Esophagus squamous epithelium (tissue), 5 donors: ENCODE measurements around the gene THAP2. TPM values are rescaled to one million over a fixed set of nuclear protein-coding genes. Genes with fewer than 3 reads are reported as not detected.

Experiments
- DNase-seq: peaks from one replicate; lab custom pipeline; 2025; lab: John Stamatoyannopoulos, UW
- H3K27ac ChIP-seq, 4 donors: fragments of 200-600 bp; sonication (generic); one replicate each; pipeline ENCODE4 v1.5.1; 2016 to 2019; ENCODE audit warnings: mild to moderate bottlenecking in 1 of 4
- H3K27me3 ChIP-seq, 4 donors: fragments of 200-600 bp; sonication (generic); 1 replicate in 3 of 4; 2 replicates in 1 of 4; pipeline versions ENCODE4 v1.5.1 to v1.6.0; 2017 to 2021; ENCODE audit warnings: antibody characterized with exemption in 1 of 4
- H3K36me3 ChIP-seq, 3 donors: fragments of 200-600 bp; sonication (generic); one replicate each; pipeline ENCODE4 v1.5.1; 2016 to 2019
- H3K4me1 ChIP-seq, 3 donors: fragments of 200-600 bp; sonication (generic); one replicate each; pipeline ENCODE4 v1.5.1; 2017 to 2019
- H3K4me3 ChIP-seq, 4 donors: fragments of 200-600 bp; sonication (generic); 1 replicate in 3 of 4; 2 replicates in 1 of 4; pipeline ENCODE4 v1.5.1; 2016 to 2019; ENCODE audit warnings: mild to moderate bottlenecking in 2 of 4, moderate library complexity in 1 of 4
- H3K9me3 ChIP-seq, 3 donors: fragments of 200-600 bp; sonication (generic); one replicate each; pipeline ENCODE4 v1.5.1; 2016 to 2019
- POLR2A ChIP-seq, 4 donors: fragments of 450-650 bp; IDR thresholded peaks; one replicate each; pipeline ENCODE4 v1.6.1; 2017; ENCODE audit warnings: antibody characterized with exemption in 4 of 4, mild to moderate bottlenecking in 4 of 4, moderate library complexity in 3 of 4
- WGBS, 2 donors: methylation state at CpG; one replicate each; pipeline ENCODE4 v1.1.5; 2018; 5-methylcytosine and 5-hydroxymethylcytosine counted together
- intact Hi-C: fragments of 100-400 bp; cut with DNase I; formaldehyde crosslinking; loops from one replicate; pipeline ENCODE4 v1.15.0; 2022
- total RNA-seq, 4 donors: library from RNA; depleted of rRNA; stranded (reverse); fragments of >200 nt; gene quantifications; one replicate each; pipeline ENCODE4 v1.1.0, GENCODE V29; 2016
- TF ChIP-seq, protein P1 (sequence below), 6 experiments: fragments of 450-650 bp in 4 of 6; fragments of 200-600 bp in 2 of 6; sonication (generic) in 2 of 6; IDR thresholded peaks; one replicate each; pipeline ENCODE4 v1.5.1; 2016 to 2019; ENCODE audit warnings: antibody characterized with exemption in 6 of 6, mild to moderate bottlenecking in 4 of 6, moderate library complexity in 4 of 6
- donor health status: DM: yes; HTN: yes; CAD: no.

THAP2 gene
- 10 to 100 TPM in 1 of 4 donors, 1 to 10 TPM in 3; 4.8 to 11.3 (median 6.0) TPM for total RNA-seq

DNA sequence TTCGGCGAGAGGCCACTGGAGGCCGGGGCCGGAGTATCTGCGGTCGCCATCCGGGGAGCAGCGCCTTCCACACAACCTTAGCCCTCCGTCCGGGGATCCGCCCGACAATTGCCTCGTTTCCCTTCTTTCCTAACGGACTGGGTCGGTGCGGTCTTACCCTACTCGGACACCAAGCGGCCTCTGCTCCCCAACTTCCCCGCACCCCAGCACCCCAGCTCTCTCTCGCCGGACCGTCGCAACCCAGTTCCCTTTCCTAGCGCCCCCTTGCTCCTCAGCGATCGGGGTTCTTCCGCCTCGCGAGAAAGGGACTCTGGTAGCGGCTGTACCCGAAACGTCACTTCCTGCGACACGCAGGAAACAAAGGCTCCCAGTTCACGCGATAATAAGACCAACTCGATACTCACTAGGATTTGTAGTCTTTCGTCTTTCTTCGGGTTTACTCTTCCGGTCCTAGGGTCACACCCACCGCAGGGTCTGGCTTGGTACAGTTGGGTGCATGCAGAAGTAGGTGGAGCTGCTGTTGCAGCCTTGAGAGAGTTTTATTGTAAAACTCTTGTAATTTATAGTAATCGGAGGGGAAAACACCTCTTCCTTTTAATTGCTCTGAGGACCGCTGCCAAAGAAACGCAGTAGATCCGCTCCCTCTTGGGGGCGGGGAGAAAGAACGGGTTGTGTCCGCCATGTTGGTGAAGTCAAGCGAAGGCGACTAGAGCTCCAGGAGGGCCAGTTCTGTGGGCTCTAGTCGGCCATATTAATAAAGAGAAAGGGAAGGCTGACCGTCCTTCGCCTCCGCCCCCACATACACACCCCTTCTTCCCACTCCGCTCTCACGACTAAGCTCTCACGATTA, at the start of gene THAP2, which contains the start of gene ZFC3H1:
TSS of gene THAP2 (plus strand) at position 741 of the 850 bp plus-strand sequence. CDS start 209 bp downstream, outside the sequence.
TSS of gene ZFC3H1 (minus strand) at position 288 of the 850 bp plus-strand sequence. CDS start at position 50, 238 bp downstream.
- no peaks in the 10 kb centered on the region for H3K9me3 ChIP-seq
- peak within 1 kb of the TSS; percentile 68 to 94 (median 82) for H3K4me3 ChIP-seq
- peak within 1 kb of the TSS; percentile 94 to 98 (median 97) for H3K27ac ChIP-seq
- 0 to 1% methylated on average over 35 to 51 of the region's 57 CpGs for WGBS, 2 donors
- peak; percentile 85 for DNase-seq
- peaks cover 0 to 18% (median 0%) of the 10 kb centered on the region in 3 donors for H3K36me3 ChIP-seq
- TF ChIP-seq, protein P1, sequence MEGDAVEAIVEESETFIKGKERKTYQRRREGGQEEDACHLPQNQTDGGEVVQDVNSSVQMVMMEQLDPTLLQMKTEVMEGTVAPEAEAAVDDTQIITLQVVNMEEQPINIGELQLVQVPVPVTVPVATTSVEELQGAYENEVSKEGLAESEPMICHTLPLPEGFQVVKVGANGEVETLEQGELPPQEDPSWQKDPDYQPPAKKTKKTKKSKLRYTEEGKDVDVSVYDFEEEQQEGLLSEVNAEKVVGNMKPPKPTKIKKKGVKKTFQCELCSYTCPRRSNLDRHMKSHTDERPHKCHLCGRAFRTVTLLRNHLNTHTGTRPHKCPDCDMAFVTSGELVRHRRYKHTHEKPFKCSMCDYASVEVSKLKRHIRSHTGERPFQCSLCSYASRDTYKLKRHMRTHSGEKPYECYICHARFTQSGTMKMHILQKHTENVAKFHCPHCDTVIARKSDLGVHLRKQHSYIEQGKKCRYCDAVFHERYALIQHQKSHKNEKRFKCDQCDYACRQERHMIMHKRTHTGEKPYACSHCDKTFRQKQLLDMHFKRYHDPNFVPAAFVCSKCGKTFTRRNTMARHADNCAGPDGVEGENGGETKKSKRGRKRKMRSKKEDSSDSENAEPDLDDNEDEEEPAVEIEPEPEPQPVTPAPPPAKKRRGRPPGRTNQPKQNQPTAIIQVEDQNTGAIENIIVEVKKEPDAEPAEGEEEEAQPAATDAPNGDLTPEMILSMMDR (IDR thresholded peaks at IDR 0.05) = peak in 2 of 6 experiments; percentile 17 to 19
- TF ChIP-seq POLR2A (IDR thresholded peaks at IDR 0.05) = peak in 3 of 4 donors; percentile 93 to 97 (median 97)
- peaks cover 0 to 47% (median 22%) of the 10 kb centered on the region in 3 donors for H3K4me1 ChIP-seq
- intact Hi-C loops = loop anchor here (10.0 kb wide), 1 partner anchor 91 kb away; the partner anchor contains the start of gene RAB21
- no peaks in the 10 kb centered on the region for H3K27me3 ChIP-seq

DNA sequence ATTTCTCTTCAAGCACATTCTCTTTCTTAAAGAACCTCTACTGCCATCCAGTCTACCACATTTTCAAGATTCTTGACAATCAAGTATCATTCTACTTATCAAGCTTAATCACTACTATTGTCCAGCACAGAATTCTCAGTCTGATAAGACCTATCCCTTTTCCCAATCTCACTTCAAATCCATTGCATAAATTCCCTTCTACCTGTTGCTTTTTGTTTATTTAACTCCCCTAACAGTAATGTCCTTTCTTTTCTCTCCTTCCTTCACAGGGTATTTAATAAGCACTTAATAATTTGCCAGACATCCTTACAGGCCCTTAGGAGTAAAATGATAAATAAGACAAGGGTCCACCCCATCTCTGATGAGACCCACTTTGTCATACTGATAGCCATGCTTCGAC, 42.2 kb upstream of the THAP2 start:
- Histone ChIP-seq H3K36me3 (peaks cover 9 to 100% (median 52%) of the 10 kb centered on the region in 3 donors), H3K9me3 (no peaks in the 10 kb centered on the region), H3K4me1 (peaks cover 0 to 3% (median 0%) of the 10 kb centered on the region in 3 donors), H3K4me3 (no peak overlapping the region), H3K27me3 (no peaks in the 10 kb centered on the region), H3K27ac (no peak overlapping the region)
- no peak for DNase-seq
- intact Hi-C loops = no loop called here
- no peak for TF ChIP-seq POLR2A (IDR thresholded peaks at IDR 0.05)
- TF ChIP-seq, protein P1 (IDR thresholded peaks at IDR 0.05) = no peak
- WGBS, 2 donors = 100% methylated on average over 1 of the region's 1 CpG

DNA sequence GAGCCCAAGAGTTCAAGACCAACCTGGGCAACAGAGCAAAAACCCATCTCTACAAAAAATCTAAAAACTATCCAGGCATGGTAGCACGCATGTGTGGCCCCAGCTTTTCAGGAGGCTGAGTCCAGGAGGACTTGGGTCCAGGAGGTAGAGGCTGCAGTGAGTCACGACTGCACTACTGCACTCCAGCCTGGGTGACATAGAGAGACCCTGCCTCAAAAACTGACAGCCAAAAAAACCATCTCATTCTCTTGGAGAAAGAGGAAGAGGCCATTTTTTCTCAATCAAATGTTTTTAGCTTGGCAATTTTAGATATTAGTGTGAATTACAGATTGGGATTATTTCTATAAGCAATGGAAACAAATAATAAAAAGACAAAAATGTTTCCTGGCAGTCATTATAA, 38.6 kb upstream of the THAP2 start:
- 89 to 93% methylated on average over 2 of the region's 2 CpGs for WGBS, 2 donors
- no peak overlapping the region for H3K27ac ChIP-seq
- TF ChIP-seq, protein P1 (IDR thresholded peaks at IDR 0.05) = no peak
- no peak for TF ChIP-seq POLR2A (IDR thresholded peaks at IDR 0.05)
- H3K36me3 ChIP-seq = peaks cover 9 to 100% (median 33%) of the 10 kb centered on the region in 3 donors
- H3K4me1 ChIP-seq = peaks cover 0 to 7% (median 0%) of the 10 kb centered on the region in 3 donors
- intact Hi-C loops = no loop called here
- no peaks in the 10 kb centered on the region for H3K27me3 ChIP-seq
- no peak overlapping the region for H3K4me3 ChIP-seq
- DNase-seq = no peak
- no peaks in the 10 kb centered on the region for H3K9me3 ChIP-seq

DNA sequence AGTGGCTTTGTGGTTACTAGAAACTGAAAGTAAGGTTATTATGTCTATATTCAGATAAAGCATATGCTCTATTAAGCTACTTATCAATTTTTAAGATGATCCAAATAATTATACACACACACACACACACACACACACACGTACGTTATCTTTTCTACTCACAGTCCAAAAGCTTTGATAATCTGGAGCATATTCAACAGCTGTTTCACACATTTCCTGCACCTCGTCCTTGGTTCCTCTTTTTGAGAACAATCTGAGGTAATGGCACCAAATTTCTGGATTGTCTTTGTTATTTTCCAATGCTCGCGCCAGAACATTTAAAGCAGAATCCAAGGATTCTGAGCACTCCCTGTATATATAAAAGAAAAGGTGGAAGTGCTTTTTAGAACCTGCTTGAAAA, 38.0 kb upstream of the THAP2 start:
- peaks cover 8 to 100% (median 35%) of the 10 kb centered on the region in 3 donors for H3K36me3 ChIP-seq
- H3K4me3 ChIP-seq = no peak overlapping the region
- TF ChIP-seq POLR2A (IDR thresholded peaks at IDR 0.05) = no peak
- TF ChIP-seq, protein P1 (IDR thresholded peaks at IDR 0.05) = no peak
- H3K27me3 ChIP-seq = no peaks in the 10 kb centered on the region
- H3K4me1 ChIP-seq = peaks cover 0 to 7% (median 0%) of the 10 kb centered on the region in 3 donors
- WGBS, 2 donors = 52 to 56% methylated on average over 5 of the region's 5 CpGs
- intact Hi-C loops = no loop called here
- no peak for DNase-seq
- no peaks in the 10 kb centered on the region for H3K9me3 ChIP-seq
- H3K27ac ChIP-seq = no peak overlapping the region

DNA sequence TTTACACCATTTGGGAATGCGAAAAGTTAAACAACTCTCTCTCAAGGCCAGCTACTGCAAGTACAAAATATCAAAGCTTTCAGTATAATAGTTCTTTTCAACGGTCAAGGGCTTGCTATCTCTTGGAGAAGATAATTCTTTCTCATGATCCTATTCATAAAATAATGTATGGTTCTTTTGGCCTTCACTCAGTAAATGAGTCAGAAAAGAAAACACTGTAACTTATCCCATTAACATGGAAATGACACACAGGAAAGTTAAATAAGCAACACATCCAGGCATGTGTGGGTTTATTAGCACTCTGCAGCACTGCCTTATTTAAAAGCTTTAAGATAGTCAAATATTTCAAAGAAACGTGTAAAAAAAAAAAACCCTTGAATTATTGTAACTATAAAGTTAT, 37.3 kb upstream of the THAP2 start:
- intact Hi-C loops = no loop called here
- Histone ChIP-seq H3K4me1 (peaks cover 0 to 7% (median 0%) of the 10 kb centered on the region in 3 donors), H3K27me3 (no peaks in the 10 kb centered on the region), H3K4me3 (no peak overlapping the region), H3K36me3 (peaks cover 1 to 100% (median 36%) of the 10 kb centered on the region in 3 donors), H3K27ac (no peak overlapping the region), H3K9me3 (no peaks in the 10 kb centered on the region)
- DNase-seq = no peak
- WGBS, 2 donors = 30 to 38% methylated on average over 3 of the region's 3 CpGs
- TF ChIP-seq POLR2A (IDR thresholded peaks at IDR 0.05) = no peak
- TF ChIP-seq, protein P1 (IDR thresholded peaks at IDR 0.05) = no peak
